NCI-H2107 treated with DMSO at 0.1 percent for 48 hours (cell line): ENCODE results near the gene DMXL1.
"Not testable (repeated sequence)": the region's sequence is repeated elsewhere in the genome, so short reads cannot be mapped to it uniquely, and the experiment has no call there.

ENCODE experiments used
- DNase-seq: peaks from one replicate; lab custom pipeline; 2025; ENCODE audit not compliant: unreplicated experiment; lab: John Stamatoyannopoulos, UW

DMXL1 gene

DNA sequence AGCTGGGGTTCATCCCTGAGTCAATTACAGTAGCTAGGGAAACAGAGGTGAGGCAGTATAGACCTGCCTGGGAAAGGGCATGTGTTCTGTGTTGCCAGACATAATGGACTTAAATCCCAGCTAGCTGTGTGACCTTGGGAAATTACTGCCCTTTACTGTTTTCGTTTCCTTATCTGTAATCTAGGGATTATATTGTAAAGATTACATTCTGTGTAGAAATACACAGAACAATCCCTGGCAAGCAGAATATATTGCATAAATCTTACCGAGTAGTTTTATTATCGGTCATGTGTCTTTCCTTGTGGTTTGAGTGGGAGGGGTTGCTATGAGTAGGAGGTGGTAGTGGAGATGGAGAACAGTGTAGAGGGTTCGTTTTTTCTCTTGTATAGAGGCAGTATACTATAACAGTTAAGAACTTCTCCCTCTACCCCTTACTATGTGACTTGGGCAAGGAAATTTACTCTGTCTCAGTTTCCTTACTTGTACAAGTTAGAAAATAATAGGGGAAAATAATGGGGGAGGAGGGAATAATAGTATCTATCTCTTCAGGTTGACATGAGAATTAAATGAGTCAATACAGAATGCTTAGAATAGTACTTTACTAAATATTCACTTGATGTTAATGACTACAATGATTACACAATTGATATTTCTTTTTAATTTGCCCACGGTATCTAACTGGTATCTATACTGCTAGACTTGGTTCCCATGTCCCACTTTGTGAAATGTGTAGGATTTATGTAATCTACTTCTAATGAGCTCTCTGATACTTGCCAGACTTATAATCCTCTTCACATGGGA, 7.1 kb upstream of the DMXL1 start:
- DNase-seq: no peak

DNA sequence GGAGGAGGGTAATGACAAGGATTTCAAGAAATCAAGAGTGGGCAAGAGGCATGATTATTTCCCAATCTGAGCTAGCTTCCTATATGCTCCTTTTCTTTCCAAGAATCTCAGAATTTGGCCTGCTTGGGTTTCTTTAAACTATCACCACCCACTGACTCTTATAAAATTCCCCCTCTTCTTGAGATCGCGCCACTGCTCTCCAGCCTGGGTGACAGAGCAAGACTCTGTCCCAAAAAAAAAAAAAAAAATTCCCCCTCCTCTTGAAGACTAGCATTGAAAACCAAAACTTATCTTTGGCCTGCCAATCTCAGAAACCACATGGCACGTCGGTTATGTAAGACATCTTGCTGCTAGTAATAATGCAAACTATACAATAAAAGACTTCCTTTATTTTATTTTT, 3.4 kb upstream of the DMXL1 start:
- no peak for DNase-seq

DNA sequence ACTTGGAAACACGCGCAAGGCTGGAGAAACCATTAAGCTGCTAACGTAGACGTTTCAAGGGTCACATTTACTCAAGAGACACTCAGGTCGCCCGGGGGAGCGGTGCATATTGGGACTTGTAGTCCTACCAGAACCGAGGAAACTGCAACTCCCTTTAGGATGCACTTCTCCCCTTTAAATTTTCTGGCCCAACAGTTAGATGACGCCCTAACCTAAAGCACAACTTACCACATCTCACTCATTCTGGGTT, 384 bp upstream of the DMXL1 start:
- DNase-seq: peak; percentile 73

DNA sequence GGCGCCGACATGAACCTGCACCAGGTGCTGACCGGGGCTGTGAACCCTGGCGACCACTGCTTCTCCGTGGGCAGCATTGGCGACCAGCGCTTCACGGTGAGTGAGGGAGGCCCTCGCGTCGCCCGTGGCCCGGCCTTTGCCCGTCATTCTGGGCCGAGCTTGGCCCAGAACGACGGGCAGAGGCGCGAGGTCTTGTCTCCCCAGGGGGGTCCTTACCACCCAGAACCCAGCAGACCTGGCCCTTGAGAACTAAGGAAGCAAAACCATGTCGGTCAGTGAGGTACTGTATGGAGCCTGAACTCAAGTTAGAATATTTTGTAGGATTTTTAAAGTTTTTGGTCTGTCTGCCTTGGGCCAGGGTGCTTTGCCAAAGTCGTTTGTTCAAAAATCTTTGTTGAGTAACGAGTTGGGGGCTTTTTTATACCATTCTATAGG, 691 bp downstream of the DMXL1 start:
- no peak for DNase-seq

DNA sequence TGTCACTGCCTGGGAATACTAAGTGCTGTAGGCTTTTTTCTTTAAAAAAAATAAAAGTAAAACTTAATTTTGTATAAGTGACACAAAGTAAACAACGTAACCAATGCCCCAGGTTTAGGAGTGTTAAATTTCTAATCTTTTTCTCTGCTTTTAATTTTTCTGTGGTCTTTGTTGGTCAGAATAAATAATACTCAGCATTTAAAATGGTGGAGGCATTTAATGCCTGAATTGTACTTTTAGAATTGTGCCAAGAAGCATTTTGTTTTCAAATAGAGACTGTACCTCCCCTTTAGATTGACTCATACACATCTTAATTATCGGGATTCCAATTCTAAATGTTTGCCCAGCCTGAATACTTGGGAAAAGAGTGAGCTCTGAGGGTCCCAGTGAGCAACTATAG, 1.6 kb downstream of the DMXL1 start:
- no peak for DNase-seq

DNA sequence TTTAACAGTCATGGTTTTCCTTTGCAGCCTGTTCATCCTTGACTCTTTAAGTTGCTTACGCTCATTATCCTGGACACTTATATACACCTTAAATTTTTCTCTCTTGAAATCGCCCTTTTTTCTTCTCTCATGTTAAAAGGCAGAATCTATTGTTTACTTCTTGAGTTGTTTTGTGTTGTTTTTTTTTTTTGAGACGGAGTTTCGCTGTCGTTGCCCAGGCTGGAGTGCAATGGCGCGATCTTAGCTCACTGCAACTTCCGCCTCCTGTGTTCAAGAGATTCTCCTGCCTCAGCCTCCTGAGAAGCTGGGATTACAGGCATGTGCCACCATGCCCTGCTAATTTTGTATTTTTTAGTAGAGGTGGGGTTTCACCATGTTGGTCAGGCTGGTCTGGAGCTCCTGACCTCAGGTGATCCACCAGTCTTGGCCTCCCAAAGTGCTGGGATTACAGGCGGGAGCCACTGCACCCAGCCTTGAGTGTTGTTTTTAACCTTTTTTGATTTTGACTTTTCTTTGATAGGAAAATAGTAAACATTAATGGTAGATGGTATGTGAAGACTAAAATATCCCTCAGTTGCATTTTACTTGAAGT, 3.0 kb downstream of the DMXL1 start:
- DNase-seq: not testable (repeated sequence)

DNA sequence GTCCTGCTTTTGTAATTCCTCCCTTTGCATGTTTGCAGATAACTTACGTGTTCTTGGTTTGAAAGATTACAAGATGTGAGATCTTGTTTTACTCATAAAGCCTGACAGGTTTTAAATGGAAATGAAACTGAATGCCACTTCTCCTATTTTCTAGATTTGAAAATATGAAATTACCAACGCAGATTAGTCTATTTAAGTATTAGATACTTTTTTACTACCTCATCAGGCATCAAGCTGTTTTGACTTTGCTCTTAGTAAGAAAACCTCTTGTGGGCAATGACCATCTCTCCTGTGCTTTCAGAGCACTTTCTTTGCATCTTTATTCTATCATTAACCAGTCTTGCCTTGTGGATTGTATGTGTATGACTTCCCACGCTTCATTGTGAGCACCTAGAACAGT, 3.5 kb downstream of the DMXL1 start:
- DNase-seq: no peak

DNA sequence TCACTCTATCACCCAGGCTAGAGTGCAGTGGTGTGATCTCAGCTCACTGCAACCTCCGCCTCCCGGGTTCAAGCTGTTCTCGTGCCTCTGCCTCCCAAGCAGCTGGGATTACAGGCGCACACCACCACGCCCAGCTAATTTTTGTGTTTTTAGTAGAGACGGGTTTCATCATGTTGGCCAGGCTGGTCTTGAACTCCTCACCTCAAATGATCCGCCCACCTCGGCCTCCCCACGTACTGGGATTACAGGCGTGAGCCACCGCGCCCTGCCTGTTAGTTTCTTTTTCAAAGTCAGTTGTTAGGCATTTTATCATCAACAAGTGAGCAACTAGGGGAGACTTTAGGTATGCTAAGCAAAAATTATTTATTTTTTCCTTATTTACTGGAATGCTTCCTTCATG, 4.4 kb downstream of the DMXL1 start:
- DNase-seq: not testable (repeated sequence)

DNA sequence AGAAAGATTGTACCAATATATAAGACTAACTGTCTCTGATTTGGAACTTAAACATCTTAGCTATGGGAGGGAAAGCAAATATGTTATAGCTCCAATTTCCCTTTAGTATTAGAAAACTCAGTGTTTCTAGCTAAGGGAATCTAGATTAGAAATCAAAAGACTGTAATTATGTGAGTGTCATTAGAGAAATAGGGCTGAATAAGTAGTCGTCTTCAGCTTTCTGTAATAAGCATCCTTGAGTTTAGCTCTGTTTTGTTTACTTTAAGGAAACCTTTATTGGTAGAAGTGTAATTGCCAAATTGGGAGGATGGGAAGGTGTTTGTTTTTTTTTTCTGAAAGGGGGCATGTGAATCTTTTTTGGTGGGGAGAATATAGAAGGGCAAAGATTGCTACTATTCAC, 5.2 kb downstream of the DMXL1 start:
- DNase-seq: no peak

DNA sequence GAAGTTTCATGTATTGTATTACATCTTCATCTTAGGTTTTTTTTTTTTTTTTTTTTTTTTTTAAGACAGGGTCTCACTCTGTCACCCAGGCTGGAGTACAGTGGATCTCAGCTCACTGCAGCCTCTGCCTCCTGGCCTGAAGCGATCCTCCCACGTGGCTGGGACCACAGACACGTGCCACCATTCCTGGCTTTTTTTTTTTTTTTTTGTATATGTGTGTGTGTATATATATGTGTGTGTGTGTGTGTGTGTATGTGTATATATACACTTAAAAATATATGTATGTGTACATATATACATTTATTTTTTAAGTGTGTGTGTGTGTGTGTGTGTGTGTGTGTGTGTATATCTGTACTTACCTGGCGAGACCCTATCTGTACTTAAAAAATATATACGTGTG, 6.6 kb downstream of the DMXL1 start:
- DNase-seq: no peak

DNA sequence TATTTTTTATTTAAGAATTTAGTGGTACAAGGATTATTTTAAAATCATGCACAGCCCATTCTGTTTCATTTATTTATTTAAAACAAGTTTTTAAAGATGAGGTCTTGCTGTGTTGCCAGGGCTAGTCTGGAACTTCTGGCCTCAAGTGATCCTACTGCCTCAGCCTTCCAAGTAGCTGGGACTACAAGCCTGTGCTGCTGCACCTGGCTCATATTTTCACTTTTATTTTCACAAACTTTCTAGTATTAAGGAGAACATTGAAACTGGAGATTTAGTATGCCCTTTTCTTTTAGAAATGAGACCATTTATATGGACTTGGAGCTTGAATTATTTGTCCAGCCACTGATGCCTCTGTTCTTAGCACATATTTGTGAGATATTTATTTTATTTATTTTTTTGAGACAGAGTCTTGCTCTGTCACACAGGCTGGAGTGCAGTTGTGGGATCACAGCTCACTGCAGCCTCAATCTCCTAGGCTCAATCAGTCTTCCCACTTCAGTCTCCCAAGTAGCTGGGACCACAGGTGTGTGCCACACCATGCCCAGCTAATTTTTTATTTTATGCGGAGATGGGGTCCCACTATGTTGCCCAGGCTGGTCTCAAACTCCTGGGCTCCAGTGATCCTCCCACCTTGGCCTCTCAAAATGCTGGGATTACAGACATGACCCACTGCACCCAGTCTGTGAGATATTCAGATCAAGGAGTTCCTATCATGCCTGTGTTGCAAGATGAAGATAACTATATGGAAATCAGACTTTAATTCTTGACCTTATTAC, 7.4 kb downstream of the DMXL1 start:
- DNase-seq: no peak

DNA sequence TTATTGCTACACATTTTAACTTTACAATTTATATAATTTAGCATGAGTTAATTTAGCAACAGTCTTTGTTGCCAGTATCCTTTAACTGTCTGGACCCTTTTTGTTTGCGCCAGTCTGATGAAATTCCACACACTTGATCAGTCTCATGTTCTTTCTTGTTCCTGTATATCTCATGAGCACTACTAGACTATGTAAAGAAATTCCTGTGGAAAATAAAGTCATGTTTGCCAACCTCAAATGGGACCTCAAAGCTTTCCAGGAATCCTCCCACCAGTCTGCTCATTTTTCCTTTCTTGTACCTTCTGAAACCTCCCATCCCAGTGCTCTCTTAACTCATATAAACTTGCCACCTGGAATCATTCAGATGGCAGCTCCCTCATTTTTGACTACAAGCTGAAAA, 8.0 kb downstream of the DMXL1 start:
- no peak for DNase-seq

DNA sequence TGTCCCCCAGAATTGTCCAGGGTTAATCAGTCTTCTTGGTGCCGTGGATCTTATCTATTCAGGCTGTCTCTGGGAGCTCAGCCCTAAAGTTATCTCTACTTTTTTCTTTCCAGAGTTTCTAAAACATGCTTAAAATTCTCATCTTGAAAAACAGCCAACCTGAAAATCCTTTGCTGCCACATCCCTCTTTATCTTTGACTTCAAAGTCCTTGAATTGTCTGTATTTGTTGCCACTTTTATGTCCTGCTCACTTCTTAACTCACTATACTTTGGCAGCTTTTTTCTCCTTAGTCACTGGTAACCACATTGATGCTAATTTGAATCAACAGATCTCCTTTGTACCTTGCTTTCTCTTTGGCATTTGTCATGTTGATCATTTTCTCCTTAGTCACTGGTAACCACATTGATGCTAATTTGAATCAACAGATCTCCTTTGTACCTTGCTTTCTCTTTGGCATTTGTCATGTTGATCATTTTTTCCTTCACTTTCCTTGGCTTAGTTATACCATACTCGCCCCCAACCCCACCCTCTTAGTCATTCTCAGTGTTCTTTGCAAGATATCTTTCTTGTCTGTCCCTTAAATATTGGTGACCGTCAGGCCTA, 8.5 kb downstream of the DMXL1 start:
- DNase-seq: no peak

DNA sequence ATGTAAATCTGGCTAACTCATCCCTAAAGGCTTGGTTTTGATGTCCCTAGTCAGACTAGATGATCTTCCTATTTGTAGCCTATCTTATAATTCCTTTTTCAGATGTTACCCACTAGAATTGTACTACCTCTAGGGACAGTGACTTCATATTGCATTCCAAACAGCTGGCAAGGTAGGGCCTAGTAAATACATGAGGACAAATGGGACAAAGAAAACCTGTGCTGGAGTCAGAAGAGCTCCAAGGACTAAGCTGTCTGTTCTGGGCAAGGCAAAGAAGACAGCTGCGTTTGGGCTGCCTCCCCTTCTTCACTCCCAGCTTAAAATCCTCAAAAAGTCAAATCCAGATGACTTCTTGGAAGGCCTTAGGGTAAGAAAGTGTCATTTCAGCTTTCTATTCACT, 10.0 kb downstream of the DMXL1 start:
- no peak for DNase-seq

DNA sequence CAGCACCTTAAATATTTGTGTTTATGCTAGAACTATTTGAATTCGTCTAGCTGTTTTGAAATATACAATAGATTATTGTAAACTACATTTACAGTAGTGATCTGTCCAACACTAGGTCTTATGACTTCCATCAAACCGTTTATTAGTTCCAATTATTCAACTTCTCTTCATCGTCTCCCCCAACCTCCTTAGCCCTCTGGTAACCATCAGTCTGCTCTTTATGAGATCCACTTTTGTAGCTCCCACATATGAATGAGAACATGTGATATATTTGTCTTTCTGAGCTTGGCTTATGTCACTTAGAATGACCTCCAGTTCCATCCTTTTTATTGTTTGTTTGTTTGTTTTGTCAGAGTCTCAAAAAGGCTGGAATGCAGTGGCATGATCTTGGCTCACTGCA, 11.8 kb downstream of the DMXL1 start:
- DNase-seq: no peak

DNA sequence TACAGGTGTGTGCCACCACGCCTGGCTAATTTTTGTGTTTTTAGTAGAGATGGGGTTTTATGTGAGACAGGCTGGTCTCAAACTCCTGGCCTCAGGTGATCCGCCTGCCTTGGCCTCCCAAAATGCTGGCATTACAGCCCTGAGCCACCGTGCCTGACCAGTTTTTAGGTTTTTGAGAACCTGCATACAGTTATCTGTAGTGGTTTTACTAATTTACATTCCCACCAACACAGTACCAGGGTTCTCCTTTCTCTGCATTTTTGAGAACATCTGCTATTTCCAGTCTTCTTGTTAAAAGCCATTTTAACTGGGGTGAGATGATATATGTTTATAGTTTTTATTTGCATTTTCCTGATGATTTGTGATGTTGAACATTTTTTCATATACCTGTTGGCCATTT, 12.8 kb downstream of the DMXL1 start:
- no peak for DNase-seq

DNA sequence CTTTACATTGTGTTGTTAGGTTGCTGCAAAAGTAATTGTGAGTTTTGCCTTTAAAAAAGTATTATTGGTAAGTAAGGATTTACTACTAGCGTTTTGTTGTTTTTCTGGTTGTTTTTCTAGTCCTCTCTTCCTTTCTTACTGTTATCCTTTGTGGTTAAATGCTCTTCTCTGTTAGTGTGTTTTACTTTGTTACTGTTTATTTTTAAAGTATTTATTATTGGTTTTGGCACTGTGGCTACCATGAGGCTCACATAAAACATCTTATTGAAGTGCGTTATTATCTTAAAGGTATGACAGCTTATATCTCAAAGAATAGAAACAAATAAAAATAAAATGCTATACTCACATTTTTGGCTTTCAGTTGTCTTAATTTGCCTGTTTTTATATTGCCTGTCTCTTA, 17.6 kb downstream of the DMXL1 start:
- DNase-seq: no peak

DNA sequence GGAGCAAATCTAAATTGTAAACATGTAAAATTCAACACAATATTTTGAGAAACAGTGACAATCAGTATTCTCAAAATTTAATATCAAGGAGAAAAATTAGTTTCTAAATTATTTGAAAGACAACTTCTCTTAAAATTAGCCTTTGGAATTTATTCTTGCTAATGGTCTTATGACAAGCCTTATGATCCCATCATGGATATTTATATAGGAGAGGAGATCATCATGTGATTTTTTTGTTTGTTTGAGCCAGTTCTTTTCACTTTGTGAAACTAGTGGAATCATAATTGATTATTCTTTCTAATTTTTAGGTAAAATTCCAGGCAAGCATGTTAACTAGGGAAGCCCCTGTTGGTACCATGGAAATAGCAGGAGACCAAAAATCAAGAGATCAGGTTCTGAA, 24.7 kb downstream of the DMXL1 start:
- DNase-seq: no peak

DNA sequence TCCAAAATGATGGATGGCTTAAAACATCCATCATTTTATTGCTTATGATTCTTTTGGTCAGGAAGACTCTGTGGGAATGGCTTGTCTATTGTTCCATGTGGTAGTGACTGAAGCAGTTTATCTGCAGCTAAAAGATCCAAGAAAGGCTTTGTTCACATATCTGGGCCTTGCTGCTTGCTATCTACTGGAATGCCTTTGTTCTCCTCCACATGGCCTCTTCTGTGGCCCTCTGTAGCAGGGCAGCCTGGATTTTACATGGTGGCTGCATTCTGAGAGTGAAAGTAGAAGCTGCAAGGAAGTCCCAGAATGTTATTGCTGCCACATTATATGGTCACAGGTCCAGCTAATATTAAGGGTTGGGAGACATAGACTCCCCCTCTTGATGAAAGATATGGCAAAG, 35.1 kb downstream of the DMXL1 start:
- DNase-seq: no peak

DNA sequence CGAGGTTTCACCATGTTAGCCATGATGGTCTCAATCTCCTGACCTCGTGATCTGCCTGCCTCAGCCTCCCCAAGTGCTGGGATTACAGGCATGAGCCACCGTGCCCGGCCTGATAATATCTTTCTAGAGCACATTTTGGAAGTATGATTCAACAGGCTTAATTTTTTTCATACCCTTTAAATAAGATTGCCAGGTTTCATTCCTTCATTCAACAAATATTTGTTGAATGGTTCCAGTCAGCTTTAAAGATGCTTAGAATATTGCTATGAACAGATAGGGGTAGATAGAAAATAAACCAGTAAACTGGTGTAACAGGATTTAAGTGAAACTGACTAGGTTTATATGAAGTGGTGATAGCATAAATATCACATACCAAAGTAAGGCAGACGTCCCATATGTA, 41.3 kb downstream of the DMXL1 start:
- no peak for DNase-seq

DNA sequence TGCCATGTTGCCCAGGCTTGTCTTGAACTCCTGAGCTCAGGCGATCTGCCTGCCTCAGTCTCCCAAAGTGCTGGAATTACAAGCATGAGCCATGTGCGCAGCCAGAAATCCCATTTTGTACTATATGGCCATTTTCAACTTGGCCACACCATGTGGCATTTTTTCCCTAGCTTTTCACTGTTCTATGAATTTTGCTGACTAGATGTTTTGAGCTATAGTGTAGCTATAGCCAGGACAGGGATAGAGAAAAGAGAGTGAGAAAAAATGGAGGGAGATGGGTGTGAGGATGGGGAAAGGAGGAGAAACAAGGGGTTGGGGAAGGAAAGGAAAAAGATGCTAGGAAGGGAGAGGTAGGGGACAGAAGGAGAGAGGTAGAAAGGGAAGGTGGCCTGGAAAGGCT, 46.4 kb downstream of the DMXL1 start:
- DNase-seq: no peak

DNA sequence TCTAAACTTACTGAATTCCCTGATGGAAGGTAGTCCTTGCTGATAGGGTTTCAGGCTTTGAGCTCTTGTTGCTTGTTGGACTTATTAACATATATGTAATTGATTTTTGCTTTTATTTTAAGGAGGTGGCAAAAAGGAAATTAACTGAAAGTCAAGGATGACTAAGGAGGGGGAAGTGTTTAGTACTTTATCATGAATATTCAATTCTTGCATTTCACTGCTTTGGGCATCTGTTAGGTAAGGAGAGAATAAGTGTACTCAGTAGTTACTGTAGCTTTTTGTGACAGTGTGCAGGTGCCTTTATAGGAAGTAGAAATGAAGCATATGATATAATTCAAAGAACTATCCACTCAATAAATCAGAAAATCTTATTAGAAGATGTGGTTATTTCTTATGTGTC, 47.1 kb downstream of the DMXL1 start:
- no peak for DNase-seq
